CD4-positive, alpha-beta memory T cell (primary cell): ENCODE data around the gene EMILIN2. TPM values are rescaled to one million over a fixed set of nuclear protein-coding genes. Genes with fewer than 3 reads are reported as not detected.
"Not testable (repeated sequence)": the region's sequence is repeated elsewhere in the genome, so short reads cannot be mapped to it uniquely, and the experiment has no call there.

Source experiments
- CTCF ChIA-PET: fragments of 350-600 bp; sonication (Branson Sonifier 250); formaldehyde crosslinking; loops from one replicate; lab custom pipeline; 2021; ENCODE audit warnings: inconsistent platforms; ENCODE audit not compliant: partially characterized antibody; lab: Charles Lee
- POLR2A ChIA-PET: fragments of 350-600 bp; sonication (Branson Sonifier 250); formaldehyde crosslinking; loops from one replicate; lab custom pipeline; 2021; ENCODE audit not compliant: partially characterized antibody; lab: Charles Lee
- DNase-seq, 5 donors: peaks; one replicate each; pipeline versions ENCODE4 v3.0.0 to v3.0.0-alpha.2; 2020 to 2022; ENCODE audit warnings: mixed read lengths in 1 of 5
- H3K27ac ChIP-seq: one replicate; pipeline ENCODE4 v1.7.0; 2013; ENCODE audit warnings: low read depth, low read length
- H3K27me3 ChIP-seq: 2 replicates; pipeline ENCODE4 v1.7.0; 2013; ENCODE audit warnings: mild to moderate bottlenecking, low read length, moderate library complexity; ENCODE audit not compliant: insufficient read depth
- H3K36me3 ChIP-seq: 2 replicates; pipeline ENCODE4 v1.7.0; 2013; ENCODE audit warnings: mild to moderate bottlenecking, low read length, moderate library complexity; ENCODE audit not compliant: insufficient read depth
- H3K4me1 ChIP-seq: 2 replicates; pipeline ENCODE4 v1.7.0; 2013; ENCODE audit warnings: mild to moderate bottlenecking, low read length, moderate library complexity; ENCODE audit not compliant: insufficient read depth
- H3K4me3 ChIP-seq, 2 donors: one replicate each; pipeline ENCODE4 v1.7.0; 2013; ENCODE audit warnings: low read length in 2 of 2, mild to moderate bottlenecking in 1 of 2
- H3K9me3 ChIP-seq, 2 donors: one replicate each; pipeline ENCODE4 v1.7.0; 2013; ENCODE audit warnings: low read length in 2 of 2, control low read depth in 1 of 2; ENCODE audit not compliant: control insufficient read depth in 1 of 2
- H3K27ac Mint-ChIP-seq, 7 donors: one replicate each; pipeline ENCODE4 v1.8.0; 2020 to 2021; ENCODE audit warnings: mixed read lengths in 7 of 7, mild to moderate bottlenecking in 6 of 7, inconsistent platforms in 3 of 7, moderate library complexity in 3 of 7
- H3K27me3 Mint-ChIP-seq, 2 donors: one replicate each; pipeline ENCODE4 v1.8.0; 2020 to 2021; ENCODE audit warnings: mixed read lengths in 2 of 2
- H3K36me3 Mint-ChIP-seq, 2 donors: one replicate each; pipeline ENCODE4 v1.8.0; 2020 to 2021; ENCODE audit warnings: mixed read lengths in 2 of 2, inconsistent platforms in 1 of 2, mild to moderate bottlenecking in 1 of 2
- H3K4me1 Mint-ChIP-seq, 4 donors: one replicate each; pipeline ENCODE4 v1.8.0; 2020 to 2021; ENCODE audit warnings: mixed read lengths in 4 of 4, mild to moderate bottlenecking in 1 of 4
- H3K4me3 Mint-ChIP-seq, 8 donors: one replicate each; pipeline ENCODE4 v1.8.0; 2020 to 2021; ENCODE audit warnings: mixed read lengths in 8 of 8, mild to moderate bottlenecking in 7 of 8, moderate library complexity in 6 of 8, inconsistent platforms in 3 of 8
- H3K9me3 Mint-ChIP-seq, 8 donors: one replicate each; pipeline ENCODE4 v1.8.0; 2020 to 2021; ENCODE audit warnings: mixed read lengths in 8 of 8, mild to moderate bottlenecking in 5 of 8, inconsistent platforms in 3 of 8, moderate library complexity in 1 of 8
- intact Hi-C: fragments of 100-400 bp; cut with micrococcal nuclease; formaldehyde crosslinking; loops from one replicate; pipeline ENCODE4 v1.15.1; 2023
- polyA plus RNA-seq, 2 donors: library from polyadenylated mRNA; unstranded; fragments of 300-500 nt; fragmentation: Illumina TruSeq; gene quantifications; one replicate each; pipeline ENCODE4 v1.2.3, GENCODE V29; 2021
- total RNA-seq, 2 experiments: library from RNA; stranded (reverse); gene quantifications; one replicate each; pipeline ENCODE4 v1.2.3, GENCODE V29; 2021

EMILIN2 gene
- total and polyA plus RNA-seq, 4 experiments from 2014 or later = 4.9 to 11.4 (median 8.6) TPM

DNA sequence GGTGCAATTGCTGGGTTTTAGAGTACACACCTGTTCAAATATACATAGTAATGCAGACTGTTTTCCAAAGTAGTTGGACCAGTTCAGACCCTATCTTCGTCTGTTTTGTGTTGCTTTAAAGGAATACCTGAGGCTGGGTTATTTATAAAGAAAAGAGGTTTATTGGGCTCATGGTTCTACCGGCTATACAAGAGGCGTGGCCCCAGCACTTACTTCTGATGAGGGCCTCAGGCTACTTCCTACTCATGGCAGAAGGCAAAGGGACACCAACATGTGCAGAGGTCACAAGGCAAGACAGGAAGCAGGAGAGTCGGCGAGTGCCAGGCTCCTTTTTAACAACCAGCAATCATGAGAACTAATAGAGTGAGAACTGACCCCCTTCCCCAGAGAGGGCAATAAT is 21.9 kb upstream of the EMILIN2 start:
- Histone ChIP-seq H3K27ac (no peak overlapping the region), H3K36me3 (no peaks in the 10 kb centered on the region), H3K27me3 (no peaks in the 10 kb centered on the region), H3K4me3 (no peak overlapping the region), H3K9me3 (no peaks in the 10 kb centered on the region), H3K4me1 (no peaks in the 10 kb centered on the region)
- Mint-ChIP-seq H3K36me3 (no peaks in the 10 kb centered on the region), H3K9me3 (peaks cover 0 to 2% (median 0%) of the 10 kb centered on the region in 8 donors), H3K4me1 (no peaks in the 10 kb centered on the region), H3K27ac (no peak overlapping the region), H3K27me3 (no peaks in the 10 kb centered on the region), H3K4me3 (no peak overlapping the region)
- intact Hi-C loops = no loop called here
- ChIA-PET POLR2A (no interaction called here), CTCF (no interaction called here)
- no peak for DNase-seq

DNA sequence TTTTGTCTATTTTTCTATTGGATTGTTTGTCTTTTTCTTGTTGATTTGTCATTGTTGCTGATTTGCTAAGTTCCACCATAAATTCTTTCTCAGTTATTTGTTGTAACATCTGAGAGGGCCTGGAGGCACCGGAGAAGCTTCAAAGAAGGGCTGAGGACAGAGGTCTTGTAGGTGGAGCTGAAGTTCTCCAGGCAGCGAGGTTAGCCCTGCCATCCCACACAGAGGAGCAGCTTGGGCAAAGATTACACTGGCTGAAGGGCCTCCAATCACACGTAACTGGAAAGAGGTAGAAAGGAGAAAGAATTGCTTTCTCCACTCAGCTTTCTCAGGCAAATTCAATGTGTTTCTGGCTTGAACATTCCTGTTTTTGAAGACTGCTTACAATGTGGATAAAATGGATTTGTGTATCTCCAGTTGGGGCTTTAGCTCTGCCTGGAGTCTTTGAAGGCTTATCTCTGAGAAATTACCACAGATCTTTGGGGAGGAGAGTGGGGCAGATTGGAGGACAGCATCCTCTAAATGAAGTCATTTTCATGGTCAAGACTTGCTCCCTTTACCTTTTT is 21.1 kb upstream of the EMILIN2 start:
- Mint-ChIP-seq H3K27me3 (peaks cover 0 to 1% of the 10 kb centered on the region in 2 donors), H3K4me1 (no peaks in the 10 kb centered on the region), H3K27ac (no peak overlapping the region), H3K36me3 (no peaks in the 10 kb centered on the region), H3K4me3 (no peak overlapping the region), H3K9me3 (peaks cover 0 to 2% (median 0%) of the 10 kb centered on the region in 8 donors)
- ChIA-PET POLR2A (no interaction called here), CTCF (no interaction called here)
- H3K4me3 ChIP-seq = no peak overlapping the region
- no peaks in the 10 kb centered on the region for H3K4me1 ChIP-seq
- H3K27me3 ChIP-seq = no peaks in the 10 kb centered on the region
- no peak for DNase-seq
- H3K36me3 ChIP-seq = no peaks in the 10 kb centered on the region
- H3K9me3 ChIP-seq = no peaks in the 10 kb centered on the region
- intact Hi-C loops = no loop called here
- no peak overlapping the region for H3K27ac ChIP-seq

DNA sequence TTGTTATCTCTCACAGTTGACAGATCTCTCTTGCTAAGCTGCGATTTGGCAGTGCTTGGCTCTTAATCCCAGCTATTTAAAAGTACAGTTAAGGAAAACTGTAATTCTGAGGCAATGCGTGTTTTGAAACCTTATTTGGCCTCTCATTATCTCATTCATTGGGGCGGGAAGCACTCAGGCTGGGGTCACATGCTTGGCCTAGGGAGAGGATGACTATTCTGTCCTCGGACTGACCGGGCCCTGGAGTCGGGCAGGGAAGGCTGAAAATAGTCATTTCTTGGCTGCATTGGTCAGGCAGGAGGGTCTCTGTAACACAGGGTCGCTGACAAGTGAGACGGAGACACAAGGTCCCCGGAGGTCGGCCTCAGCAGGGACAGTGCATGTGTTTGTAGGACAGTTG is 20.2 kb upstream of the EMILIN2 start:
- H3K27me3 Mint-ChIP-seq = peaks cover 0 to 1% of the 10 kb centered on the region in 2 donors
- no peaks in the 10 kb centered on the region for H3K36me3 Mint-ChIP-seq
- Histone ChIP-seq H3K27ac (no peak overlapping the region), H3K4me3 (no peak overlapping the region), H3K9me3 (no peaks in the 10 kb centered on the region), H3K4me1 (no peaks in the 10 kb centered on the region), H3K27me3 (no peaks in the 10 kb centered on the region), H3K36me3 (no peaks in the 10 kb centered on the region)
- no peak overlapping the region for H3K4me3 Mint-ChIP-seq
- peaks cover 0 to 2% (median 0%) of the 10 kb centered on the region in 8 donors for H3K9me3 Mint-ChIP-seq
- H3K27ac Mint-ChIP-seq = no peak overlapping the region
- CTCF ChIA-PET = no interaction called here
- no peaks in the 10 kb centered on the region for H3K4me1 Mint-ChIP-seq
- POLR2A ChIA-PET = no interaction called here
- DNase-seq = no peak
- intact Hi-C loops = no loop called here

DNA sequence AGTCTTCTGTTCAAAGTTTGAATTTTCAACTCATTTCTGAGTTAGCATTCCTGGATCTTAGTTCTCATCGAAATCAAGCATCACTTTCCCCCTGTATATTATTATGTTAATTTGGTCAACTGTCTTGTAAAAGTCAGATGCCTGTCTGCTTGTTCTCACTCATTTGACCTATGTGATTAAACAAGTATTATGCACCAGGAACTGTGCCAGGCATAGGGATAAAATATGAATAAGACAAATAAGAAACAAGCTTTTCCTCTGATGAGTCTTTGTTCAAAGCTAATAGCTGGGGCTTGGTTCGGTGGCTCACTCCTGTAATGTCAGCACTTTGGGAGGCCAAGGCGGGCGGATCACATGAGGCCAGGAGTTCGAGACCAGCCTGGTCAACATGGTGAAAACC is 19.7 kb upstream of the EMILIN2 start:
- intact Hi-C loops = no loop called here
- Mint-ChIP-seq H3K27me3 (peaks cover 0 to 1% of the 10 kb centered on the region in 2 donors), H3K4me1 (no peaks in the 10 kb centered on the region), H3K36me3 (no peaks in the 10 kb centered on the region), H3K27ac (no peak overlapping the region), H3K4me3 (no peak overlapping the region), H3K9me3 (peaks cover 0 to 2% (median 0%) of the 10 kb centered on the region in 8 donors)
- H3K9me3 ChIP-seq = no peaks in the 10 kb centered on the region
- no peaks in the 10 kb centered on the region for H3K4me1 ChIP-seq
- no peak overlapping the region for H3K4me3 ChIP-seq
- H3K27ac ChIP-seq = no peak overlapping the region
- no peaks in the 10 kb centered on the region for H3K36me3 ChIP-seq
- no peak for DNase-seq
- ChIA-PET CTCF (no interaction called here), POLR2A (no interaction called here)
- no peaks in the 10 kb centered on the region for H3K27me3 ChIP-seq

- H3K27ac Mint-ChIP-seq, H3K4me3 ChIP-seq, DNase-seq, H3K27me3 Mint-ChIP-seq, H3K4me1 ChIP-seq, H3K9me3 ChIP-seq, H3K27ac ChIP-seq, intact Hi-C loops, POLR2A ChIA-PET, H3K27me3 ChIP-seq, H3K36me3 ChIP-seq, H3K36me3 Mint-ChIP-seq, H3K4me1 Mint-ChIP-seq, CTCF ChIA-PET, H3K4me3 Mint-ChIP-seq: not testable (repeated sequence)
- peaks cover 3 to 16% (median 13%) of the 10 kb centered on the region in 8 donors for H3K9me3 Mint-ChIP-seq
These were observed 10.7 kb upstream of the EMILIN2 start for GRCh38 chr18:2836118-2836517.

- peaks cover 3 to 16% (median 13%) of the 10 kb centered on the region in 8 donors for H3K9me3 Mint-ChIP-seq
- H3K9me3 ChIP-seq, H3K27ac Mint-ChIP-seq, DNase-seq, H3K36me3 ChIP-seq, CTCF ChIA-PET, H3K27me3 Mint-ChIP-seq, intact Hi-C loops, H3K4me1 ChIP-seq, H3K4me3 ChIP-seq, H3K4me3 Mint-ChIP-seq, H3K27me3 ChIP-seq, H3K36me3 Mint-ChIP-seq, H3K27ac ChIP-seq, H3K4me1 Mint-ChIP-seq: not testable (repeated sequence)
- POLR2A ChIA-PET = interaction anchor here (0.8 kb wide), 1 partner anchor 46 kb away, joined by 3 read pairs; no protein-coding TSS in a partner anchor
These were observed 9.5 kb upstream of the EMILIN2 start for GRCh38 chr18:2837290-2837689.

- intact Hi-C loops = no loop called here
- CTCF ChIA-PET = no interaction called here
- Mint-ChIP-seq H3K27ac (no peak overlapping the region), H3K9me3 (peaks cover 3 to 16% (median 13%) of the 10 kb centered on the region in 8 donors), H3K4me3 (no peak overlapping the region), H3K4me1 (no peaks in the 10 kb centered on the region), H3K27me3 (peaks cover 0 to 3% of the 10 kb centered on the region in 2 donors), H3K36me3 (peaks cover 5 to 6% of the 10 kb centered on the region in 2 donors)
- DNase-seq = no peak
- H3K4me1 ChIP-seq = no peaks in the 10 kb centered on the region
- no peak overlapping the region for H3K27ac ChIP-seq
- no peak overlapping the region for H3K4me3 ChIP-seq
- no peaks in the 10 kb centered on the region for H3K27me3 ChIP-seq
- H3K36me3 ChIP-seq = no peaks in the 10 kb centered on the region
- POLR2A ChIA-PET = no interaction called here
- H3K9me3 ChIP-seq = no peaks in the 10 kb centered on the region
These were observed 7.6 kb upstream of the EMILIN2 start for GRCh38 chr18:2839202-2839601.
